Measurements from ENCODE around the gene CACNA1C. TPM values are rescaled to one million over a fixed set of nuclear protein-coding genes. Genes with fewer than 3 reads are reported as not detected.

CACNA1C gene
- total and polyA plus RNA-seq, 2 of the 4 experiments (the other 2 are of a cell fraction), result 1.6 to 2.6 TPM

DNA sequence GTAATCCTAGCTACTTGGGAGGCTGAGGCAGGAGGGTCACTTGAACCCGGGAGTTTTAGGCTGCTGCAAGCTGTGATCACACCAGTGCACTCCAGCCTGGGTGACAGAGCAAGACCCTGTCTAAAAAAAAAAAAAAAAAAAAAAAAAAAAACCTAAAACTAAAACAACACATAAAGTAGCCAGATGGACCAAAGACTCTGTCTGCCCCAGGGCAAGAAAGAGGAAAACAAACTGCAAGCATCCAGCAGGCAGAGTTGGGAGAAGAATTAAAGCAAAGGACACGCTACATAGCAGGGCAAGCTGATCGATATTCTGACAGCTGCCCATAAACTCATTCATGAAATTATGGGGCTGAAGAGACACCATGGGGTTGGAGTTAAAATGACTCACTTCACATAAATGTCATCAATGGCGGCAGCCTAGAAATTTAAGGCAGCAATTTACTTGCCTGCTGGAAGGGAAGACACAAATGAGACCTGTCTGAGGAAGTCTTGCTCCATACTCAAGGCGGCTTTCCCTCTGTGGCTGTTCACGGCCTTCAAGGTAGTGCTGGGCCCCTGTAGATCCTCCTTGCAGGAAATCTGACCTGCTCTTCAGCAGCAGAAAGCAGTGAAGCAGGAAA lies 482.9 kb downstream of the CACNA1C start:
- CTCF ChIA-PET, result interaction anchor here (0.6 kb wide), 1 partner anchor 153 kb away, joined by 3 read pairs; no protein-coding TSS in a partner anchor
- dilution Hi-C loops (cut with HindIII; ENCODE audit: low sequenced_read_pairs, unreplicated experiment), result no loop called here

More for the DNA sequence above, 482.9 kb downstream of the CACNA1C start:
- Histone ChIP-seq H3K14ac (replicated peaks; ENCODE audit: low read depth, low read length) (no peak overlapping the region), H3K27me3 (ENCODE audit: control insufficient read depth, insufficient read depth, low read length) (no peaks in the 10 kb centered on the region), H4K8ac (ENCODE audit: low read depth in 2 of 2, low read length in 2 of 2) (no peak overlapping the region), H2BK120ac (ENCODE audit: low read depth, low read length) (no peak overlapping the region), H3K9me3 (ENCODE audit: control insufficient read depth, insufficient read depth, low read length) (no peaks in the 10 kb centered on the region), H2AFZ (replicated peaks; ENCODE audit: low read length, poor library complexity) (no peak overlapping the region), H3K27ac (ENCODE audit: insufficient read depth, low read length) (no peak overlapping the region), H3K79me1 (ENCODE audit: low read depth in 1 of 2, low read length in 2 of 2) (no peaks in the 10 kb centered on the region), H3K9ac (ENCODE audit: low read depth, low read length) (no peak overlapping the region), H3K9me1 (ENCODE audit: insufficient read depth, low read length) (no peaks in the 10 kb centered on the region; the same call in 1 of the 2 replicates), H3K56ac (ENCODE audit: extremely low read depth, insufficient read depth, low read length) (no peak overlapping the region), H2AK9ac (replicated peaks; ENCODE audit: low read depth, low read length, poor library complexity) (no peak overlapping the region), H3K18ac (ENCODE audit: low read depth, low read length) (no peak overlapping the region), H3K4ac (ENCODE audit: low read depth, low read length) (no peak overlapping the region), H4K91ac (ENCODE audit: insufficient read depth, low read depth, low read length) (no peak overlapping the region), H3K4me3 (ENCODE audit: insufficient read depth, low read depth, low read length) (no peak overlapping the region), H3K4me1 (ENCODE audit: control insufficient read depth, insufficient read depth, low read length) (no peaks in the 10 kb centered on the region; the same call in 1 of the 2 replicates), H2AK5ac (ENCODE audit: low read depth, low read length) (no peak overlapping the region), H2BK20ac (ENCODE audit: low read depth, low read length) (no peak overlapping the region), H4K20me1 (ENCODE audit: insufficient read depth, low read length) (no peaks in the 10 kb centered on the region), H3K4me2 (ENCODE audit: low read depth, low read length) (no peak overlapping the region), H3K23ac (ENCODE audit: low read depth, low read length) (no peak overlapping the region), H3K36me3 (ENCODE audit: control insufficient read depth, insufficient read depth, low read length) (peaks cover 4% of the 10 kb centered on the region), H2BK5ac (ENCODE audit: low read depth, low read length, poor library complexity, severe bottlenecking) (no peak overlapping the region), H2BK15ac (ENCODE audit: low read depth, low read length) (no peak overlapping the region), H4K5ac (ENCODE audit: low read depth, low read length) (no peak overlapping the region)
- TF ChIP-seq CEBPB (IDR thresholded peaks at IDR 0.05; ENCODE audit: low read depth, low read length) (no peak), MAFK (IDR thresholded peaks at IDR 0.05; ENCODE audit: low read depth, low read length) (no peak), FOS (IDR thresholded peaks at IDR 0.05; ENCODE audit: low read depth, low read length) (no peak), MAZ (IDR thresholded peaks at IDR 0.05; ENCODE audit: borderline replicate concordance, low read depth, low read length) (no peak), POLR2A (IDR thresholded peaks at IDR 0.05; ENCODE audit: low read depth, low read length) (no peak)
- TF ChIP-seq, protein P1, sequence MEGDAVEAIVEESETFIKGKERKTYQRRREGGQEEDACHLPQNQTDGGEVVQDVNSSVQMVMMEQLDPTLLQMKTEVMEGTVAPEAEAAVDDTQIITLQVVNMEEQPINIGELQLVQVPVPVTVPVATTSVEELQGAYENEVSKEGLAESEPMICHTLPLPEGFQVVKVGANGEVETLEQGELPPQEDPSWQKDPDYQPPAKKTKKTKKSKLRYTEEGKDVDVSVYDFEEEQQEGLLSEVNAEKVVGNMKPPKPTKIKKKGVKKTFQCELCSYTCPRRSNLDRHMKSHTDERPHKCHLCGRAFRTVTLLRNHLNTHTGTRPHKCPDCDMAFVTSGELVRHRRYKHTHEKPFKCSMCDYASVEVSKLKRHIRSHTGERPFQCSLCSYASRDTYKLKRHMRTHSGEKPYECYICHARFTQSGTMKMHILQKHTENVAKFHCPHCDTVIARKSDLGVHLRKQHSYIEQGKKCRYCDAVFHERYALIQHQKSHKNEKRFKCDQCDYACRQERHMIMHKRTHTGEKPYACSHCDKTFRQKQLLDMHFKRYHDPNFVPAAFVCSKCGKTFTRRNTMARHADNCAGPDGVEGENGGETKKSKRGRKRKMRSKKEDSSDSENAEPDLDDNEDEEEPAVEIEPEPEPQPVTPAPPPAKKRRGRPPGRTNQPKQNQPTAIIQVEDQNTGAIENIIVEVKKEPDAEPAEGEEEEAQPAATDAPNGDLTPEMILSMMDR (conservative IDR thresholded peaks at IDR 0.05; ENCODE audit: low read depth, low read length), result no peak
- TF ChIP-seq, protein P2, sequence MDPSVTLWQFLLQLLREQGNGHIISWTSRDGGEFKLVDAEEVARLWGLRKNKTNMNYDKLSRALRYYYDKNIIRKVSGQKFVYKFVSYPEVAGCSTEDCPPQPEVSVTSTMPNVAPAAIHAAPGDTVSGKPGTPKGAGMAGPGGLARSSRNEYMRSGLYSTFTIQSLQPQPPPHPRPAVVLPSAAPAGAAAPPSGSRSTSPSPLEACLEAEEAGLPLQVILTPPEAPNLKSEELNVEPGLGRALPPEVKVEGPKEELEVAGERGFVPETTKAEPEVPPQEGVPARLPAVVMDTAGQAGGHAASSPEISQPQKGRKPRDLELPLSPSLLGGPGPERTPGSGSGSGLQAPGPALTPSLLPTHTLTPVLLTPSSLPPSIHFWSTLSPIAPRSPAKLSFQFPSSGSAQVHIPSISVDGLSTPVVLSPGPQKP (IDR thresholded peaks at IDR 0.05; ENCODE audit: borderline replicate concordance, low read depth, low read length), result no peak
- 83% methylated on average over 1 of the region's 6 CpGs; no CpG with 5 or more reads in 1 of the 2 experiments for WGBS, 2 experiments (ENCODE audit: extremely low coverage in 2 of 2, insufficient read length in 1 of 2)
- in situ Hi-C loops (cut with MboI; ENCODE audit: low sequenced_read_pairs), result no loop called here
- DNase-seq (peak; percentile 20), ATAC-seq (ENCODE audit: low read depth) (0 out of 2 replicates have a peak, but pooled peaks have one; percentile 25)
- POLR2A ChIA-PET (ENCODE audit: unreplicated experiment), result no interaction called here
- intact Hi-C loops (cut with micrococcal nuclease), result no loop called here
- no TSS peak for BruUV-seq (replicated peaks)

Measured in IMR-90 (cell line).